IPS DF 6.9 (cell line): ENCODE results near the gene TXNL4B.

Experiments used
- DNase-seq: peaks from one replicate; pipeline ENCODE4 v3.0.0-alpha.2; 2013; ENCODE audit warnings: low read depth, low spot score
- H3K27ac ChIP-seq: one replicate; pipeline ENCODE4 v1.5.1; 2013; ENCODE audit warnings: low read length, control low read depth
- H3K27me3 ChIP-seq: 2 replicates; pipeline ENCODE4 v1.6.1; 2013; ENCODE audit warnings: mild to moderate bottlenecking, low read length; ENCODE audit not compliant: control insufficient read depth, insufficient read depth
- H3K36me3 ChIP-seq: 2 replicates; pipeline ENCODE4 v1.6.1; 2013; ENCODE audit warnings: low read length; ENCODE audit not compliant: control insufficient read depth, insufficient read depth
- H3K4me1 ChIP-seq: 2 replicates; pipeline ENCODE4 v1.6.1; 2013; ENCODE audit warnings: low read length; ENCODE audit not compliant: control insufficient read depth, insufficient read depth
- H3K4me3 ChIP-seq: 2 replicates; pipeline ENCODE4 v1.5.1; 2013; ENCODE audit warnings: mild to moderate bottlenecking, low read length
- H3K9me3 ChIP-seq: 2 replicates; pipeline ENCODE4 v1.6.1; 2013; ENCODE audit warnings: low read length, inconsistent platforms; ENCODE audit not compliant: control insufficient read depth, insufficient read depth
- WGBS: extraction: QIAGEN DNeasy Blood & Tissue Kit; methylation state at CpG from one replicate; pipeline ENCODE4 v1.1.7; 2013; ENCODE audit warnings: mixed read lengths, missing lambda C conversion rate; ENCODE audit not compliant: insufficient read length, insufficient coverage; 5-methylcytosine and 5-hydroxymethylcytosine counted together

The TXNL4B gene

GRCh38 chr16:72126429-72126765, 33.0 kb upstream of the TXNL4B start:
- Histone ChIP-seq H3K36me3 (no peaks in the 10 kb centered on the region), H3K27me3 (no peaks in the 10 kb centered on the region), H3K27ac (no peak overlapping the region), H3K9me3 (no peaks in the 10 kb centered on the region), H3K4me1 (peaks cover 4% of the 10 kb centered on the region), H3K4me3 (no peak overlapping the region)
- WGBS, result no CpG with 5 or more reads among the region's 2 CpGs
- DNase-seq, result no peak

- no peaks in the 10 kb centered on the region for H3K9me3 ChIP-seq
- no peaks in the 10 kb centered on the region for H3K27me3 ChIP-seq
- WGBS, result no CpG with 5 or more reads among the region's 9 CpGs
- no peak overlapping the region for H3K4me3 ChIP-seq
- H3K36me3 ChIP-seq, result no peaks in the 10 kb centered on the region
- no peak for DNase-seq
- H3K4me1 ChIP-seq, result peaks cover 4% of the 10 kb centered on the region
- H3K27ac ChIP-seq, result no peak overlapping the region
Observed at GRCh38 chr16:72125635-72126428, 32.4 kb upstream of the TXNL4B start.

- Histone ChIP-seq H3K36me3 (no peaks in the 10 kb centered on the region), H3K27me3 (no peaks in the 10 kb centered on the region), H3K9me3 (no peaks in the 10 kb centered on the region), H3K4me1 (peaks cover 4% of the 10 kb centered on the region), H3K27ac (no peak overlapping the region), H3K4me3 (no peak overlapping the region)
- WGBS, result no CpG with 5 or more reads among the region's 13 CpGs
- DNase-seq, result peak; percentile 90
Observed at GRCh38 chr16:72124761-72125634, 31.6 kb upstream of the TXNL4B start.

GRCh38 chr16:72124148-72124547, 30.7 kb upstream of the TXNL4B start:
- Histone ChIP-seq H3K4me1 (peaks cover 4% of the 10 kb centered on the region), H3K9me3 (no peaks in the 10 kb centered on the region), H3K27ac (no peak overlapping the region), H3K36me3 (no peaks in the 10 kb centered on the region), H3K27me3 (no peaks in the 10 kb centered on the region), H3K4me3 (no peak overlapping the region)
- no peak for DNase-seq
- WGBS, result no CpG with 5 or more reads among the region's 3 CpGs

- no peak for DNase-seq
- no CpG with 5 or more reads among the region's 8 CpGs for WGBS
- no peaks in the 10 kb centered on the region for H3K9me3 ChIP-seq
- no peaks in the 10 kb centered on the region for H3K27me3 ChIP-seq
- no peaks in the 10 kb centered on the region for H3K36me3 ChIP-seq
- peaks cover 4% of the 10 kb centered on the region for H3K4me1 ChIP-seq
- no peak overlapping the region for H3K4me3 ChIP-seq
- H3K27ac ChIP-seq, result no peak overlapping the region
Observed at GRCh38 chr16:72123426-72123825, 30.0 kb upstream of the TXNL4B start.

GRCh38 chr16:72122916-72123315, 29.5 kb upstream of the TXNL4B start:
- no peaks in the 10 kb centered on the region for H3K9me3 ChIP-seq
- no peaks in the 10 kb centered on the region for H3K27me3 ChIP-seq
- H3K27ac ChIP-seq, result no peak overlapping the region
- H3K4me3 ChIP-seq, result no peak overlapping the region
- no peak for DNase-seq
- H3K36me3 ChIP-seq, result no peaks in the 10 kb centered on the region
- WGBS, result no CpG with 5 or more reads among the region's 11 CpGs
- peaks cover 4% of the 10 kb centered on the region for H3K4me1 ChIP-seq

GRCh38 chr16:72122308-72122707, 28.9 kb upstream of the TXNL4B start:
- Histone ChIP-seq H3K36me3 (no peaks in the 10 kb centered on the region), H3K4me3 (no peak overlapping the region), H3K9me3 (no peaks in the 10 kb centered on the region), H3K4me1 (peaks cover 4% of the 10 kb centered on the region), H3K27me3 (no peaks in the 10 kb centered on the region), H3K27ac (no peak overlapping the region)
- WGBS, result no CpG with 5 or more reads among the region's 2 CpGs
- no peak for DNase-seq

- no peaks in the 10 kb centered on the region for H3K36me3 ChIP-seq
- H3K27me3 ChIP-seq, result no peaks in the 10 kb centered on the region
- no CpG with 5 or more reads among the region's 5 CpGs for whole genome bisulfite sequencing
- H3K9me3 ChIP-seq, result no peaks in the 10 kb centered on the region
- H3K27ac ChIP-seq, result no peak overlapping the region
- no peak overlapping the region for H3K4me3 ChIP-seq
- H3K4me1 ChIP-seq, result no peaks in the 10 kb centered on the region; the same call in 1 of the 2 replicates
- no peak for DNase-seq
Observed at GRCh38 chr16:72120026-72120425, 26.6 kb upstream of the TXNL4B start.

- DNase-seq, result no peak
- Histone ChIP-seq H3K4me1 (no peaks in the 10 kb centered on the region), H3K27ac (no peak overlapping the region), H3K4me3 (no peak overlapping the region), H3K36me3 (peaks cover 12% of the 10 kb centered on the region), H3K27me3 (no peaks in the 10 kb centered on the region), H3K9me3 (no peaks in the 10 kb centered on the region)
Observed at GRCh38 chr16:72113616-72113945, 20.2 kb upstream of the TXNL4B start.

- H3K9me3 ChIP-seq, result no peaks in the 10 kb centered on the region
- WGBS, result no CpG with 5 or more reads among the region's 7 CpGs
- no peaks in the 10 kb centered on the region for H3K27me3 ChIP-seq
- H3K4me1 ChIP-seq, result no peaks in the 10 kb centered on the region
- no peak overlapping the region for H3K4me3 ChIP-seq
- H3K36me3 ChIP-seq, result peaks cover 17% of the 10 kb centered on the region
- DNase-seq, result no peak
- H3K27ac ChIP-seq, result no peak overlapping the region
Observed at GRCh38 chr16:72112906-72113615, 19.6 kb upstream of the TXNL4B start.
